ENCODE data around the gene DLGAP1.

DLGAP1 gene

GRCh38 chr18:3645384-3646156 lies 809.5 kb downstream of the DLGAP1 start:
- no peak for DNase-seq
- Histone ChIP-seq H3K4me3 (ENCODE audit: low read depth, low read length) (no peak overlapping the region), H3K27me3 (ENCODE audit: insufficient read depth, low read depth, severe bottlenecking) (no peaks in the 10 kb centered on the region), H3K27ac (no peak overlapping the region), H3K9me3 (ENCODE audit: severe bottlenecking) (no peaks in the 10 kb centered on the region), H3K36me3 (no peaks in the 10 kb centered on the region)
- TF ChIP-seq CTCF (IDR thresholded peaks at IDR 0.05; ENCODE audit: low read depth, low read length), result no peak

GRCh38 chr18:3634250-3634939 lies 820.7 kb downstream of the DLGAP1 start:
- no peak for TF ChIP-seq CTCF (IDR thresholded peaks at IDR 0.05; ENCODE audit: low read depth, low read length)
- Histone ChIP-seq H3K4me3 (ENCODE audit: low read depth, low read length) (no peak overlapping the region), H3K27me3 (ENCODE audit: insufficient read depth, low read depth, severe bottlenecking) (no peaks in the 10 kb centered on the region), H3K36me3 (no peaks in the 10 kb centered on the region), H3K27ac (no peak overlapping the region), H3K9me3 (ENCODE audit: severe bottlenecking) (no peaks in the 10 kb centered on the region)
- no peak for DNase-seq

GRCh38 chr18:3631887-3632286 lies 823.2 kb downstream of the DLGAP1 start:
- no peak for DNase-seq
- H3K9me3 ChIP-seq (ENCODE audit: severe bottlenecking), result no peaks in the 10 kb centered on the region
- TF ChIP-seq CTCF (IDR thresholded peaks at IDR 0.05; ENCODE audit: low read depth, low read length), result no peak

GRCh38 chr18:3626929-3627458 lies 828.1 kb downstream of the DLGAP1 start:
- Histone ChIP-seq H3K27ac (no peak overlapping the region), H3K4me3 (ENCODE audit: low read depth, low read length) (no peak overlapping the region), H3K36me3 (no peaks in the 10 kb centered on the region), H3K9me3 (ENCODE audit: severe bottlenecking) (no peaks in the 10 kb centered on the region), H3K27me3 (ENCODE audit: insufficient read depth, low read depth, severe bottlenecking) (no peaks in the 10 kb centered on the region)
- no peak for DNase-seq
- no peak for TF ChIP-seq CTCF (IDR thresholded peaks at IDR 0.05; ENCODE audit: low read depth, low read length)

More at GRCh38 chr18:3631887-3632286, 823.2 kb downstream of the DLGAP1 start:
- Histone ChIP-seq H3K27ac (no peak overlapping the region), H3K4me3 (ENCODE audit: low read depth, low read length) (no peak overlapping the region), H3K27me3 (ENCODE audit: insufficient read depth, low read depth, severe bottlenecking) (no peaks in the 10 kb centered on the region), H3K36me3 (no peaks in the 10 kb centered on the region)

- Histone ChIP-seq H3K4me3 (ENCODE audit: low read depth, low read length) (no peak overlapping the region), H3K27ac (no peak overlapping the region), H3K27me3 (ENCODE audit: insufficient read depth, low read depth, severe bottlenecking) (no peaks in the 10 kb centered on the region), H3K36me3 (no peaks in the 10 kb centered on the region), H3K9me3 (ENCODE audit: severe bottlenecking) (no peaks in the 10 kb centered on the region)
- no peak for DNase-seq
- TF ChIP-seq CTCF (IDR thresholded peaks at IDR 0.05; ENCODE audit: low read depth, low read length), result no peak
Observed at GRCh38 chr18:3625742-3626091, 829.4 kb downstream of the DLGAP1 start.

Data from WERI-Rb-1 (cell line).